ENCODE data around the gene CD22. TPM values are rescaled to one million over a fixed set of nuclear protein-coding genes. Genes with fewer than 3 reads are reported as not detected.

The CD22 gene
- total and polyA plus RNA-seq, 2 of the 13 experiments (the other 11 are each of a cell fraction or from before 2014, with no cell fraction given): 0.71 to 1.7 TPM

DNA sequence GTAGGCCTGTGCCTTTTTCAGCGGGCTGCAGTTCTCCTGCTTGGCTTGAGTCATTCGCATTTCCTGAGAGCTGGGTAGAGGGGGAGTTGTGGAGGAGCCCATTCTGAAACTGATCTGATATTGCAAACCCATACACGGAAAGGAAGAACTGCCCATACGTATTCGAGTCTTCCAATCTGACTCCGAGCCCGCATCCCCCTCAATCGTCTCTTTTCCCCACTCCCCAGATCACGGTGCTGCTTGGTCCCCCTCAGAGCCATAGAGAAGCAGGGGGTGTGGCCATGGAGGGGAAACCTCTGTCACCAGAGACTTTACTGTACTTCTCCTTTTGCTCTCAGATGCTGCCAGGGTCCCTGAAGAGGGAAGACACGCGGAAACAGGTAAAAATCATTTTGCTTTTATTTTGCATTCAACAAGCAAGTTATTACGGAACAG, at the start of gene CD22 (continued):
- TF ChIP-seq, protein P1, sequence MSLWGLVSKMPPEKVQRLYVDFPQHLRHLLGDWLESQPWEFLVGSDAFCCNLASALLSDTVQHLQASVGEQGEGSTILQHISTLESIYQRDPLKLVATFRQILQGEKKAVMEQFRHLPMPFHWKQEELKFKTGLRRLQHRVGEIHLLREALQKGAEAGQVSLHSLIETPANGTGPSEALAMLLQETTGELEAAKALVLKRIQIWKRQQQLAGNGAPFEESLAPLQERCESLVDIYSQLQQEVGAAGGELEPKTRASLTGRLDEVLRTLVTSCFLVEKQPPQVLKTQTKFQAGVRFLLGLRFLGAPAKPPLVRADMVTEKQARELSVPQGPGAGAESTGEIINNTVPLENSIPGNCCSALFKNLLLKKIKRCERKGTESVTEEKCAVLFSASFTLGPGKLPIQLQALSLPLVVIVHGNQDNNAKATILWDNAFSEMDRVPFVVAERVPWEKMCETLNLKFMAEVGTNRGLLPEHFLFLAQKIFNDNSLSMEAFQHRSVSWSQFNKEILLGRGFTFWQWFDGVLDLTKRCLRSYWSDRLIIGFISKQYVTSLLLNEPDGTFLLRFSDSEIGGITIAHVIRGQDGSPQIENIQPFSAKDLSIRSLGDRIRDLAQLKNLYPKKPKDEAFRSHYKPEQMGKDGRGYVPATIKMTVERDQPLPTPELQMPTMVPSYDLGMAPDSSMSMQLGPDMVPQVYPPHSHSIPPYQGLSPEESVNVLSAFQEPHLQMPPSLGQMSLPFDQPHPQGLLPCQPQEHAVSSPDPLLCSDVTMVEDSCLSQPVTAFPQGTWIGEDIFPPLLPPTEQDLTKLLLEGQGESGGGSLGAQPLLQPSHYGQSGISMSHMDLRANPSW (CRISPR knock-in tag; IDR thresholded peaks at IDR 0.05; ENCODE audit: borderline replicate concordance): no peak

DNA sequence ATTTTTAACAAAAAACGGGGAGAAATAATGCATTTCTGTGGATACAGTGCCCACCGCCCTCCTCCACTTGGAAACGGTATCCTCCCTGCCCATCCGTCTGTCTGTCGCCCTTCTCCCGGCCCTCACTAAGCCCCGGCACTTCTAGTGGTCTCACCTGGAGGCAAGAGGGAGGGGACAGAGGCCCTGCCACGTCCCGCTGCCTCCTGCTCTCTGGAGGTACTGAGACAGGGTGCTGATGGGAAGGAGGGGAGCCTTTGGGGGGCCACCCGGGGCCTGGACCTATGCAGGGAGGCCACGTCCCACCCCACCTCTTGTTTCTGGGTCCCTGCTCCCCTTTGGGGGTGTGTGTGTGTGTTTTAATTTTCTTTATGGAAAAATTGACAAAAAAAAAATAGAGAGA, 49.6 kb upstream of the CD22 start:
- no peak overlapping the region for H3K4me2 ChIP-seq (ENCODE audit: low read depth, low read length)
- H3K27ac ChIP-seq (ENCODE audit: extremely low read length, insufficient read depth, low read length): peak overlapping the region; percentile 77
- CTCF ChIA-PET (ENCODE audit: low intra/inter-chr PET ratio, low total read pairs): no interaction called here
- no peaks in the 10 kb centered on the region for H3K27me3 ChIP-seq (ENCODE audit: control insufficient read depth in 1 of 2, insufficient read depth in 2 of 2, low read length in 2 of 2)
- intact Hi-C loops (cut with micrococcal nuclease; ENCODE audit: unreplicated experiment) (no loop called here), in situ Hi-C loops (cut with HindIII; ENCODE audit: extremely low pct_ligation_motif_present, low pct_unique_long_range_greater_than_20kb) (no loop called here)
- peaks cover 7 to 11% of the 10 kb centered on the region in 2 experiments; a peak in 3 of 5 replicates for H3K36me3 ChIP-seq (replicated peaks in 1 of 2; ENCODE audit: control insufficient read depth in 1 of 2, insufficient read depth in 2 of 2, low read length in 2 of 2)
- ATAC-seq: no peak
- H4K20me1 ChIP-seq (ENCODE audit: insufficient read depth, low read length): no peaks in the 10 kb centered on the region
- POLR2A ChIA-PET: interaction anchor here (1.2 to 3.4 kb wide), 2 partner anchors 10 to 15 kb away, joined by 3 to 10 read pairs; no protein-coding TSS in a partner anchor
- H3K9ac ChIP-seq (ENCODE audit: insufficient read depth, low read depth, low read length): no peak overlapping the region; the same call in 1 of the 2 replicates
- H3K9me3 ChIP-seq (ENCODE audit: low read length): no peaks in the 10 kb centered on the region
- H3K4me1 ChIP-seq (ENCODE audit: insufficient read depth, low read length): peaks cover 52% of the 10 kb centered on the region
- H3K79me2 ChIP-seq (ENCODE audit: insufficient read depth, low read length): no peaks in the 10 kb centered on the region
- no peak for FAIRE-seq
- 81% methylated on average over 11 of the region's 11 CpGs for WGBS (ENCODE audit: low lambda C conversion rate)
- no peak for DNase-seq (ENCODE audit: low spot score)
- BruUV-seq (replicated peaks): TSS peak; percentile 37
- H3K4me3 ChIP-seq (replicated peaks in 1 of 3; ENCODE audit: insufficient read depth in 1 of 3, low read depth in 2 of 3, low read length in 3 of 3): no peak overlapping the region
- TF ChIP-seq HCFC1 (IDR thresholded peaks at IDR 0.05; ENCODE audit: low read depth, low read length) (no peak), PCBP1 (IDR thresholded peaks at IDR 0.05; ENCODE audit: borderline replicate concordance, low read depth, low read length) (no peak), GATA4 (IDR thresholded peaks at IDR 0.05; ENCODE audit: borderline replicate concordance, low read depth) (no peak), HNRNPK (IDR thresholded peaks at IDR 0.05; ENCODE audit: low read depth, low read length, poor library complexity, severe bottlenecking) (no peak)
- TF ChIP-seq, protein P2, sequence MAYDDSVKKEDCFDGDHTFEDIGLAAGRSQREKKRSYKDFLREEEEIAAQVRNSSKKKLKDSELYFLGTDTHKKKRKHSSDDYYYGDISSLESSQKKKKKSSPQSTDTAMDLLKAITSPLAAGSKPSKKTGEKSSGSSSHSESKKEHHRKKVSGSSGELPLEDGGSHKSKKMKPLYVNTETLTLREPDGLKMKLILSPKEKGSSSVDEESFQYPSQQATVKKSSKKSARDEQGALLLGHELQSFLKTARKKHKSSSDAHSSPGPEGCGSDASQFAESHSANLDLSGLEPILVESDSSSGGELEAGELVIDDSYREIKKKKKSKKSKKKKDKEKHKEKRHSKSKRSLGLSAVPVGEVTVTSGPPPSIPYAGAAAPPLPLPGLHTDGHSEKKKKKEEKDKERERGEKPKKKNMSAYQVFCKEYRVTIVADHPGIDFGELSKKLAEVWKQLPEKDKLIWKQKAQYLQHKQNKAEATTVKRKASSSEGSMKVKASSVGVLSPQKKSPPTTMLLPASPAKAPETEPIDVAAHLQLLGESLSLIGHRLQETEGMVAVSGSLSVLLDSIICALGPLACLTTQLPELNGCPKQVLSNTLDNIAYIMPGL (CRISPR knock-in tag; IDR thresholded peaks at IDR 0.05; ENCODE audit: borderline replicate concordance in 1 of 2, low read depth in 1 of 2): 0 out of 4 replicates have a peak, but pooled peaks of 1 of the 2 experiments have one; percentile 3
- H2AFZ ChIP-seq (ENCODE audit: low read length): no peak overlapping the region

Measured in HepG2 (cell line).